OCI-LY1 (cell line): ENCODE results near the gene ANKRD33B.

ENCODE experiments used
- EZH2 ChIP-seq: fragments of 200-600 bp; sonication (generic), shearing (Covaris generic); IDR thresholded peaks from 2 replicates; pipeline ENCODE4 v1.8.0; 2017; ENCODE audit warnings: borderline replicate concordance, mixed run types, mild to moderate bottlenecking, antibody characterized with exemption, low read length, moderate library complexity, mixed read lengths
- TF ChIP-seq, protein P1 (sequence below): fragments of 200-600 bp; sonication (generic), shearing (Covaris generic); IDR thresholded peaks from 2 replicates; pipeline ENCODE4 v1.5.1; 2017; ENCODE audit warnings: mild to moderate bottlenecking, antibody characterized with exemption, low read length, moderate library complexity, mixed read lengths

DNA sequence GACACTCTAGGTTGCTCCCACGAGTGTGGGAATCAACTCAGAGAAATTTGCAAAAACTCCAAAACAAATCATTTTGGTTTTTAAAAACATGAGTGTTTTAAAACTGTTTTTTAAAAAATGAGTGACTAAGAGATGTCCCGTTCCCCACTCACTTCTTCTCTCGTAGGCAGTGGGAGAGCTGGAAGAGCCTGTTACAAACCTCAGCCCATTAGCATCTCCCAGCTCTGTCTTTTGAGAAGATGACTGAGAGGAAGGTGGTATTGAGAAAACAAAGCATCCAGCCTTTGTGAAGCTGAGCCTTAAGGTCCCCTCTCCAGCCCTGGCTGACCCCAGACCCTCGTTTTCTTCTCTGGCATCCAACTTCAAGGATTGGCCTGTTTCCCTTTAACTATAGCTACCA lies 4.7 kb upstream of the ANKRD33B start:
- TF ChIP-seq, protein P1, sequence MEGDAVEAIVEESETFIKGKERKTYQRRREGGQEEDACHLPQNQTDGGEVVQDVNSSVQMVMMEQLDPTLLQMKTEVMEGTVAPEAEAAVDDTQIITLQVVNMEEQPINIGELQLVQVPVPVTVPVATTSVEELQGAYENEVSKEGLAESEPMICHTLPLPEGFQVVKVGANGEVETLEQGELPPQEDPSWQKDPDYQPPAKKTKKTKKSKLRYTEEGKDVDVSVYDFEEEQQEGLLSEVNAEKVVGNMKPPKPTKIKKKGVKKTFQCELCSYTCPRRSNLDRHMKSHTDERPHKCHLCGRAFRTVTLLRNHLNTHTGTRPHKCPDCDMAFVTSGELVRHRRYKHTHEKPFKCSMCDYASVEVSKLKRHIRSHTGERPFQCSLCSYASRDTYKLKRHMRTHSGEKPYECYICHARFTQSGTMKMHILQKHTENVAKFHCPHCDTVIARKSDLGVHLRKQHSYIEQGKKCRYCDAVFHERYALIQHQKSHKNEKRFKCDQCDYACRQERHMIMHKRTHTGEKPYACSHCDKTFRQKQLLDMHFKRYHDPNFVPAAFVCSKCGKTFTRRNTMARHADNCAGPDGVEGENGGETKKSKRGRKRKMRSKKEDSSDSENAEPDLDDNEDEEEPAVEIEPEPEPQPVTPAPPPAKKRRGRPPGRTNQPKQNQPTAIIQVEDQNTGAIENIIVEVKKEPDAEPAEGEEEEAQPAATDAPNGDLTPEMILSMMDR: no peak
- TF ChIP-seq EZH2: no peak
